GM10847 (cell line): ENCODE results near the gene CCL19.

ENCODE experiments used
- POLR2A ChIP-seq: IDR thresholded peaks from 2 replicates; pipeline ENCODE4 v1.6.1; 2011; ENCODE audit not compliant: insufficient read length; ENCODE audit errors: extremely low read depth

Gene CCL19

GRCh38 chr9:34707130-34707529 lies 16.1 kb upstream of the CCL19 start:
- no peak for TF ChIP-seq POLR2A

GRCh38 chr9:34701769-34702736 lies 11.0 kb upstream of the CCL19 start:
- TF ChIP-seq POLR2A, result no peak

DNA sequence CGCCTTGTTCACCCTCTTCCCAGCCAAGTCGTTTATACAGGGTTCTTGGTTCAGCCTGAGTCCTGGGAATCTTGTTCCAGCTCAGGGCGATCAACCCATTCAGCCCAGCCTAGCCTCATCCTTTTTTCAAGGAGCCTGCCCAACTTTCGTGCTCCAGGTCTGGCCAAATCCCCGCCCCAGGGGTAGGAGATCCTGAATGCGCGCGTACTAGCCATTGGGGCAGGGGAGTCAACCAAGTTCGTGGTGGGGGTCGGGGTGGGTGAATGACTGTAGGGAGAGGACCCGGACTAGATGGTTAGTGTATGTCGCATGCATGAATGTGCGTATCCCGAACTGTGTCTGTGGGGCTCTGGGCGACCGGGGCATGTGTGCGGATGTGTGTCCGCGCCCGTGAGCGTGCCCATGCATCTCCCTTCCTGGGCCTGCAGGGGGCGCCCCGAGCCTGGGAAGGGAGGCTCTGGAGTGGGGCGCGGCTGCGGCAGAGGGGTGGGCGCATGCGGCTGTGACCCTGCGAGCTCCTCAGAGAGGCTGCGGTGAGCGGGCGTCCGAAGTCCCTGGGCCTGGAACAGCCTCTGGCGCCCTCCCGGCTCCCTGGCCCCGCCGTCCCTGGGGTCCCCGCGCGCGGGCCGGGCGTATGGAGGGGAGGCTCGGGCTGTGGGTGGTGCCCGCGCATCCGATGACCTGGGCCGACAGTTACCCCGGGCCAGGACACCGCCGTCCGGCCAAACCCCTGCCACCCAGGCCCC lies 10.1 kb upstream of the CCL19 start:
- no peak for TF ChIP-seq POLR2A

DNA sequence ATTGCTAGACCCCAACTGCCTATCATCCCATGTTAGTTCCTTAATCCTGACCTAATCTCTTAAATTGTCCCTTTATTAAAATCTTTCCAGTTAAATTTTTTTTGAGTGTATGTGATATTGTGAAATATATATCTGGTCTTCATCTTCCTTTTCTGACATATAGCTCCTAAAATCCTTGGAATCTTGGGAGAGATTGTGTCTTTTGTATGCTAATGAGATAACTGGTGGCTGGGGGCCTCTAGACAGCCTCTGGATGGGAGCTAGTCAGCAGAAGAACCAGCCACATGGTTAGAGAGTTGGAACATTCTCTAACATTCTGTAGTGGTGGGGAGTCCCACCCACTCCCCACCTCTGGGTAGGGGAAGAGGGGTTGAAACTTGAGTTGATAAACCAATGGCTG lies 3.7 kb upstream of the CCL19 start:
- no peak for TF ChIP-seq POLR2A

DNA sequence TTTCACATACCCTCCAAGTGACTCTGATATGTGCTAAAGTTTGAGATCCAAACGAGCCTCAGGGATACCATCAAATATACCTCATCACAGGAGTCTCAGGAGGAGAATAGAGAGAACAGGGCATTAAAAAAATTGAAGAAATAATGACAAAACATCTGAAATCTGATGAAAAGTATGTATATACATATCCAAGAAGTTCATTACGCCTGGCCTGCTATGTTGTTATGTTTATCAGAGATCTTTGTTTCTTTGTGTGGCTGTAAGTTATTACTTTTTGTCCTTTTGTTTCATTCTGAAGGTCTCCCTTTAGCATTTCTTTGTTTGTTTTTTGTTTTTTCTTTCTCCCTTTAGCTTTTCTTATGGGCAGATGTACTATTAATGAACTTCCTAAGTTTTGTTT lies 2.5 kb upstream of the CCL19 start:
- no peak for TF ChIP-seq POLR2A

- TF ChIP-seq POLR2A, result no peak
These were observed 850 bp upstream of the CCL19 start for GRCh38 chr9:34691936-34692315.

GRCh38 chr9:34689512-34689911 lies 1.6 kb downstream of the CCL19 start:
- TF ChIP-seq POLR2A, result no peak

DNA sequence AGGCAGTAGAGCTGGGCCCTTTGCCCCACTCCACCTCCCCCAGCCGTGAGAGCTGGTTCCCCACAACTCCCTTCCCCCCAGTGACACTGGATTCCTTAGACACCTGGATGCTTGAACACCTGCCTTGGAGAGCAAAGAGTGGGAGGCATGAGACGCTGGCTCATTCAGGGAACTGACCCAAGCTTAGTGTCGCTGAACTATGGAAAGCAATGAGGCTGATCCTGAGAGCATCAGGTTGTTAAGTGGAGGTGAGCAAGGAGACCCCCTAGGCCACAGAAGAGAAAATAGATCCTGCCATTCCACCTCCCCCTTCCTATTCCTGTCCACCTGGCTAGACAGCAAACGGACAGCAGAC lies 2.0 kb downstream of the CCL19 start:
- TF ChIP-seq POLR2A, result no peak

DNA sequence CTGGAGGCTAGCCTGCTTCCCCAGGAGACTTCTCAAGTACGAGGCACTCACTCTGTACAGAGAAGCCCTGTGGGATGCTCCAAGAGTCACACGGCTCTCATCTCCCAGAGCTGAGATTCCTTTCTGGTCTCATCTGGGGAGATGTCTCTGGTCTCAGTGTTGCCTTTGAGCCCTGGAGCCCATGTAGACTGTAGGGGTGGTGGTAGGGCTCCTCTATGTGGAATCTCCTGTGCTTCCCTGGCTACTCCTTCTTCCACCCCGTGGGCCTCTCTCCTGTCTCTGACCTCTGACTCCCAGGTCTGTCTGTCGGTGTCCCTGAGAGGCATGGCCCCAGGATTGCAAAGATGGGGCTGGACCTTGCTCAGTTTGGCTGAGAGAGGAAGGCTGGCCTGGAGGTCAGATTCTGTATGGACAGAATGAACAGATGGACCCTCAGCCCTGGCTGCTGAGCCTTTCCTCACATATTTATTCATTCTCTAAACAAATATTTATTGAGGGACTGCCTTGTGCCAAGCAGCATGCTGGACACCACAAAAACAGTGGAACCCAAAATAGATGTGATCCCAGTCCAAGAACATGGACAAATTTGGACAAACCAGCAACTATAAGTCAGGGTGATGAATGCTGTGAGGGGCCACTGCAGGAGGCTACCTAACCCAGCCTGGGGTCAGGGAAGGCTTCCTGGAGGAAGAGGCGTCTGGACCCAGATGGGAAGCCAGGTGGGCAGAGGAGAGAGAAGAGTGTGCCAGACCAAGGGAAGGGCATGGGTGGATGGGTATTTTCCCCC lies 2.6 kb downstream of the CCL19 start:
- no peak for TF ChIP-seq POLR2A

DNA sequence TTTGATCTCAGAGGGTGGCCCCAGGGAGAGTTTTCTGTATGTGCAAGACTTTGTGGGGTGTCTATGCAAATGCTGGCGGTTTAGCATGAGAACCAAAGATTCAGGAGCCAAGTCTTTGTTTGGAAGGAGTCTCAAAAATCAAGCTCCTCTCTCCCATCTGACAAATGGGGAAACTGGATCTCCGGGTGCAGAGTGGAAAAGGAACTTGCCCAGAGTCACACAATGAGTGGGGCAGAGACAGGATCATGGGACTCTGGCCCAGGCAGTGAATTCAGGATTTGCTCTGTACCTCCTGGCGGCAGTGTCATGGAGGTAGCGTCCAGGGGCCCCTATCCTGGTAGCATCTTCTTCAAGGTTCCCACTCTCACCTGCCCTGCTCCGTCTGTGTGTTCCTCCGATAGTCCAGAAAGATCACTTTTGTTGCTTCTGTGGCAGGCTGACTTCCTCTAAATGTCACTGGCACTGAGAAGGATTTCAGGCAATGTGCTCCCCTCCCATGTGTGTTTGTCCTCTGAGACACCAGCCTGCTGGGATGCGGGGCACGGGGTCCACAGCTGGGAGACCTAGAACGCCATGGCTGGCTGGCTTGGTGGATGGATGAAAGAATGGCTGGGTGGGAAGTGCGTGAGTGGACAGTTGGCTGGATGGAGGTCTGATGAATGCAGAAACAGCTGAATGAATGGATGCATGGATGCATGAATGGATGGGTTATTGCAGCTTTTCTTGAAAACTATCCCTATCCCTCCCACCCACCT lies 3.6 kb downstream of the CCL19 start:
- TF ChIP-seq POLR2A, result no peak

- no peak for TF ChIP-seq POLR2A
These were observed 4.3 kb downstream of the CCL19 start for GRCh38 chr9:34686732-34687131.

DNA sequence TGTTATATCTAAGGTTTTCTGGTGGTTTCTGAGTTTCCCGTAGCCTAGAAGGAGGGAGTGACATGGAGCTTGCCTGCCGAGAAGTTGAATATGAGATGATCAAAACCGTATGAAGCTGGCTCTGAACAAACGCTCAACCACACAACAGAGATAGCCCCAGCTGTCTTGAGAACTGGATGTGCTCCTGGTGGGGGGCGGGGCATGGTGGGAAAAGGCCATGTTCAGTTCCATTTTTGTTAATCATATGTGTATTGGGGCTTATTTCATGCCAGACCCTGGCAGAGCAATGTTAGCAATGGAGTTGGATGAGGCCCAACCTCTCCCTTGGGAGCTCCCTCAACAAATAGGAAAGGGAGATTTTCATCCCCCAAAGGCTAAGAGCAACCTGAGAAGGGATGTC lies 4.8 kb downstream of the CCL19 start:
- no peak for TF ChIP-seq POLR2A

- no peak for TF ChIP-seq POLR2A
These were observed 5.5 kb downstream of the CCL19 start for GRCh38 chr9:34685591-34685990.

DNA sequence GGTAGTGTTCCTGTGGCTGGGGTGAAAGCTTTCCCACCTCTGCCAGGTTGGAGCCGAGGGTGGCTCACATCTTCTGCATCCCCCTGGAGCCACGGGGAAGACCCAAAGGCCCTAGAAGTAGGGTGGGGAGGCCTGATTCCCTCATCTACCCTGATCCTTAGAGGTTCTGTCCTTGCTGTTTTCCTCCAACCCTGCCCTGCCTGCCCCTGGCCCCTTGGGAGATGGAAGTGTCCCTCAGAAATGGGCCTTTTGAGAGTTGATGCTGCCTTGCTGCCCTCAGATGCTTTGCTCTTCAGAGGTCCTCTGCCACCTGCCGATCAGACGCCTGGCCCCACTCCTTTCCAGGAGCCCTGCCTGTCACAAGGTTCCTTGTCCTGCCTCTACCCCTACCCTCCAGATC lies 6.3 kb downstream of the CCL19 start:
- TF ChIP-seq POLR2A, result no peak

DNA sequence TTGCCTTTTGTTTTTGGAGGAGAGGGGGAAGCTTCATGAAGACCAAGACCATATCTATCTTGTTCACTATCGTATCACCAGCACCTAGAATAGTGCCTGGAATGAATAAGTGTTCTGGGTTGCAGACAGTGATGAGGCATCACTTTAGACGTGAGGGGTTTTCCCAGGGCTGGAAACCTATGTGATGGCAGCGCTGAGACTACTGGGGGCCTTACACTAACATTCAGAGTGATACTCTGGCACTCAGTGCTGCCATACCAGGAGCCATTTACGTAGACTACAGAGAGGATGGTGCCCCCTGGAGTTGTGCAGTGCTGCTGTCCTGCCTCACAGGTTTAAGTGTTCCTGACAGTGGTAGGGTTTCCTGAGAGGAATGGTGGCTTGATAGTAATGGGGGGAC lies 6.9 kb downstream of the CCL19 start:
- TF ChIP-seq POLR2A, result no peak
